Osteocyte (in vitro differentiated cells): ENCODE results near the gene SLC6A18. TPM values are rescaled to one million over a fixed set of nuclear protein-coding genes. Genes with fewer than 3 reads are reported as not detected.

Experiments
- DNase-seq: peaks from one replicate; pipeline ENCODE4 v3.0.0; 2021; ENCODE audit warnings: mixed read lengths; ENCODE audit not compliant: unreplicated experiment; ENCODE audit errors: extremely low spot score
- H3K27ac Mint-ChIP-seq: one replicate; pipeline ENCODE4 v1.8.0; 2021; ENCODE audit warnings: mild to moderate bottlenecking, mixed read lengths; ENCODE audit not compliant: unreplicated experiment
- H3K27me3 Mint-ChIP-seq: one replicate; pipeline ENCODE4 v1.8.0; 2021; ENCODE audit warnings: mixed read lengths; ENCODE audit not compliant: unreplicated experiment
- H3K36me3 Mint-ChIP-seq: one replicate; pipeline ENCODE4 v1.8.0; 2021; ENCODE audit warnings: mixed read lengths; ENCODE audit not compliant: unreplicated experiment
- H3K4me1 Mint-ChIP-seq: one replicate; pipeline ENCODE4 v1.8.0; 2021; ENCODE audit warnings: mixed read lengths; ENCODE audit not compliant: unreplicated experiment
- H3K4me3 Mint-ChIP-seq: one replicate; pipeline ENCODE4 v1.8.0; 2021; ENCODE audit warnings: mild to moderate bottlenecking, moderate library complexity, mixed read lengths; ENCODE audit not compliant: unreplicated experiment
- H3K9me3 Mint-ChIP-seq: one replicate; pipeline ENCODE4 v1.8.0; 2021; ENCODE audit warnings: mixed read lengths; ENCODE audit not compliant: unreplicated experiment
- CTCF ChIP-seq: fragments of 200-600 bp; sonication (generic); IDR thresholded peaks from 2 replicates; pipeline ENCODE4 v1.5.0; 2021; ENCODE audit warnings: antibody characterized with exemption, mild to moderate bottlenecking, moderate library complexity
- total RNA-seq: library from RNA; stranded (reverse); gene quantifications from 2 replicates; pipeline ENCODE4 v1.2.1, GENCODE V29; 2021

Gene SLC6A18
- total RNA-seq, 1 donor from 2014 or later, result not detected

GRCh38 chr5:1239505-1240251 is 14.5 kb downstream of the SLC6A18 start:
- DNase-seq, result no peak
- Mint-ChIP-seq H3K27ac (no peak overlapping the region), H3K4me1 (no peaks in the 10 kb centered on the region), H3K4me3 (no peak overlapping the region), H3K9me3 (peaks cover 7% of the 10 kb centered on the region), H3K36me3 (no peaks in the 10 kb centered on the region), H3K27me3 (no peaks in the 10 kb centered on the region)
- no peak for TF ChIP-seq CTCF

GRCh38 chr5:1240496-1241260 is 15.5 kb downstream of the SLC6A18 start:
- Mint-ChIP-seq H3K4me3 (no peak overlapping the region), H3K27me3 (no peaks in the 10 kb centered on the region), H3K4me1 (no peaks in the 10 kb centered on the region), H3K9me3 (peaks cover 6% of the 10 kb centered on the region), H3K27ac (no peak overlapping the region), H3K36me3 (no peaks in the 10 kb centered on the region)
- DNase-seq, result no peak
- no peak for TF ChIP-seq CTCF

- no peak overlapping the region for H3K4me3 Mint-ChIP-seq
- no peak for DNase-seq
- no peak overlapping the region for H3K27ac Mint-ChIP-seq
- no peaks in the 10 kb centered on the region for H3K4me1 Mint-ChIP-seq
- H3K9me3 Mint-ChIP-seq, result no peaks in the 10 kb centered on the region
- TF ChIP-seq CTCF, result no peak
- no peaks in the 10 kb centered on the region for H3K36me3 Mint-ChIP-seq
- H3K27me3 Mint-ChIP-seq, result no peaks in the 10 kb centered on the region
These were observed 16.4 kb downstream of the SLC6A18 start for GRCh38 chr5:1241509-1242080.

GRCh38 chr5:1242733-1243486 is 17.7 kb downstream of the SLC6A18 start:
- TF ChIP-seq CTCF, result no peak
- no peak overlapping the region for H3K27ac Mint-ChIP-seq
- no peaks in the 10 kb centered on the region for H3K4me1 Mint-ChIP-seq
- no peak overlapping the region for H3K4me3 Mint-ChIP-seq
- H3K27me3 Mint-ChIP-seq, result no peaks in the 10 kb centered on the region
- DNase-seq, result no peak
- no peaks in the 10 kb centered on the region for H3K36me3 Mint-ChIP-seq
- H3K9me3 Mint-ChIP-seq, result no peaks in the 10 kb centered on the region
